Islet of Langerhans (tissue), 1 donor: Measurements from ENCODE around the gene ETFA.

Experiments used
- FAIRE-seq: peaks from one replicate; lab custom pipeline; 2011; peaks lifted over from hg19 to GRCh38; lab: Jason Lieb, UNC

Gene ETFA

DNA sequence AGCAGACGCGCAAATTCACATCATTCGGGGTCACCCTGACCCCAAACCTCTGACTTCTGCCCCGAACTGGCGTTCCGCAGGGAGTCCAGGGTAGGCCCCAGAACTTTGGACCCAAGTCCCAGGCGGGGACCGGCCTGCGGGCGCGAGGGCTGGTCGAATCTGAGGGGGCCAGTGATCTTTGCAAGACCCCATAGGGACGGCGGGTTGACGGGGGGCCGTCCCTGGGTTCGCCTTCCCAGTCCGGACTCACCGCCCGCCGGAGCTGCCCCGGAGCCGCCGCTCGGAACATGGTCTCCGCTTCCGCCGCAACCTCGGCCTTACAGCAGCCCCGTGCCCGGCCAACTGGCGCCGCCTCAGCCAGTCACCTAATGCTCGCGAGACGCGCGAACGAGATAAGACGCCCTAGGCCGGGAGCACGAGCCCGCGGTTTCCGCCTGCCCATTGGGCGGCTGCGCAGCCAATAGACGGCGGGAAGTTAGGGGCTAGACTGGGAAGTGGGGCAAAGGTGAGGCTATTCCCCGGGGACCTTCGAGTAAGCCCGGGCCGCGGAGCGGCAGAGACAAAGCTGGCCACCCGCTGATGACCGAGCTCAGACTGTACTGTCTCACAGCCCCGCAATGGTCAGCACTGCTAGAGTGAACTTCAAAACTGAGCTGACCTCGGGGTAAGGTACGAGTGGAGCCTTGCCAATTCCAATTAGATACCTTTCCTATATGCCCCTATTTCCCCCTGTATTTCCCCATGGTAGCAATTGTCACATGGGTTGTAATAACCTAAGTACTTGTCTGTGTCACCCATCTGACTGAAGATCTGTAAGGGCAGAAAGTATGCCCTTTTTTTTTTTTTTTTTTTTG, at the start of gene ETFA:
ETFA (minus strand) TSS at position 370 of the 854 bp plus-strand sequence; CDS start at position 289, 81 bp downstream.
- no peak for FAIRE-seq

DNA sequence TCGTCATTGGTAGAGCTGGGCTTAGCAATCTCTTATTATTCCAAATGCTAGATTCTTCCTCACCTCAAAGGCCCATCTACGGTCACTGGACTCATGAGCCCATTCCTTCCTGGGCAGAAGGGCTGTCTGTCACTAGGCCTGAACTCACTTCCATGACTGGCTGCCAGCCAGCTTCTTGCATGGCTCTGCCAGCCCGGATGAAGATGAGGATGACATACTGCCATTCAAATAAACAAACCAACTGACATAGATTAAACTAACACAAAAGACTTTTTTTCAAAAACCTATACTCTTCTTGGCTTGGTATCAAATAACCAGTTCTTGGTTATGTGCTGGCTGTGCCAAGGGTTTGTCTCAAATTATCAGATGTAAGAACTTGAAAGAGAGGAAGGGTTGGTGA, 49.1 kb upstream of the ETFA start:
- FAIRE-seq, result no peak

DNA sequence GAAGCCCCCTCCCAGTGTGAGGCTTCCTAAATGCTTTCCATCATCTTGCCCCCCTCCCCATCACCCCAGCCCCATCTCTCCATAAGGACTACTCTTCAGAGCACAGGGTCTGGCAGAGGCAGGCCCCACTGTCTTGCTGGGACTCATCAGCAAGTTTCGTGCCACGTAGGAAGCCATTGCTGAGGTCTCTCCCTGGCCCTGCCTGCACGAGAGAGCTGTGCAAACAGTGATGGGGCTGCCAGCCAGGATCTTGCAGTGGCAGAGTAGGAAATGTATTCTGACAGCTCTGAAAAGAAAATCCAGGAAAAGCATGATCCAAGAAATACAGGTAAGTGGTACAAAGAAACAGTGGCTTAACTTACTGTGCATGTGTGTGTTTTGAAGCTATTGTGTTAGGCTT, 47.9 kb upstream of the ETFA start:
- FAIRE-seq, result no peak

DNA sequence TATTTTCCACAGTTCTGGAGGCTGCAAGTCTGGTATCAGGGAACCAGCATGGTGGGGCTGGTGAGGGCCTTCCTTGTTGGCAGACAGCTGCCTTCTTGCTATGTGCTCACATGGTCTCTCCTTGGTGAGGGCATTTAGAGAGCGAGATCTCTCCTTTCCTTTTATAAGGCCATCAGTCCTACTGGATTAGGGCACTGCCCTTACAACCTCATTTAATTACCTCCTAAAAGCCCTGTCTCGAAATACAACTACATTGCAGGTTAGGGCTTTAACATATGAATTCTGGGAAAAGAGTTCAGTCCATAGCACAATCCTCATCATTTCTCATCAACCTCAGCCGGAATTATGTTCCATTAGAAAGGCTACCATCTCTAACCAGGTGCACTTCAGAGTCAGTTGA, 47.2 kb upstream of the ETFA start:
- no peak for FAIRE-seq

DNA sequence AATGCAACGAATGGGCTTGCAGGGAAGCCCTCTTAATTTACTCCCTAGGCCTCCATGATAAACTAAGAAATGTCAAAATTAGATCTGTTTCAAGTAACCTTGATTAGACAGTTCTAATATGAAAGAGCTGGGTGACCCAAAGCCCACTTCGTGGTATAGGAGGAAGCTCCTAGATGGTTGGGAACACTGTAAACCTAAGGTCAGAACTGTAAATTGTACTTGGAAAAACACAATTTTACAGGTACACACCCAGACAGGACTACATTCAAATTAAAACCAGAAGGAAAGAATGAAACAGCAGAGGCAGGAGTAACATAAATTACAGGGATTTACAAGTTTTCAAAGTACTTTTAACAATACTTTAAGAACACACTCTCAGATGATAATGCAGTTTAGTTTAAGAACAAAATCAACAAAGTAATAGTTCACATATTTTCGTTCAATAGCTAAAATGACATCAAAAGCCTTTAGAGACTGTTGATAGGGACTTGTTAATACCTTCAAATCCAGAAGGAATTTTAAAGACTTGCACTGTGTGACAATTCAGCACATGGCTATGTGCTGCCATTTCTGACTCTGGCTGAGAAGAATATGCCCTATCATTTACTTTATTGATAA, 43.7 kb upstream of the ETFA start:
- no peak for FAIRE-seq

DNA sequence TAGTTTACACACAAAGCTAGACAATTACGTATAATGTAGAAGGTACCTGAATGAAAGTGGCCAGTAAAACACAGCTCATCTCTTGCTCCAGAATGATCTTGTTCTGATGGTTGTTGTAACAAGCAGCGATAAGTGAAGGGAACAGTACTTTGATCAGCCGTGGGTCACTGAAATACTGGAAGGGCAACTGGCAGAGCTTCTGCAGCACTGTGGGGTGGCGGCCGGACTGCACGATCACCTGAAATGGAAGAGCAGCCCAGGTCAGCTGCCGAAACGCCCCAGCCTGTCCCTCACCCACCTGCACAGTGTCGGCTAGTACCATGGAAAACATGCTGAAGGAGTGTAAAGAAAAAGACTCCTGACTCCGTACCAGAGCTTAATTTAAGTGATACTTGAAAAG, 42.6 kb upstream of the ETFA start:
- no peak for FAIRE-seq

DNA sequence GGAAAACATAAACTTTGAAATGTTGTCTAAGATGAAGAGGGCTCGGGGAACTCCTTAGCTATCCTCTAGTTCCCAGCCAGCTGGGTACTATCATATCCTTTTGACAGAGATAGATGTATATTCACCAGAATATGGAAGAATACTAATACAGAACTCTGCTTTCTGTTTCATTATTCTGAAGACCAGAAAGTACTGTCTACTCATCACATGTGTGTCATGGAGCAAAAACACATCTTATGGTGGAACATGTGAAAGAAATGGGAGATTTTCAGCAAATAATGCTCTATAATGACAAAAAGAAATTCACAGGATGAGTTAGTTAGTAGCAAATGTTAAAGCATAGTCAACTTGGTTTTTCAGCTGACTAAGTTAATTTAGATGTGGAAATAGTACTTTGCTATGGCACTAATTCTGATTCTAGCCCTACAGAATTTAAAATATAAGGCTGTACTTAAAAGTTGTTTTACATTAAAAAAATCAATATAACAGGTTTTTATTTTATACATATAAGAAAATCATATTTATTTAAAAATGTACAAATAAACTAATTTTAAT, 41.8 kb upstream of the ETFA start:
- FAIRE-seq, result peak; percentile 74

DNA sequence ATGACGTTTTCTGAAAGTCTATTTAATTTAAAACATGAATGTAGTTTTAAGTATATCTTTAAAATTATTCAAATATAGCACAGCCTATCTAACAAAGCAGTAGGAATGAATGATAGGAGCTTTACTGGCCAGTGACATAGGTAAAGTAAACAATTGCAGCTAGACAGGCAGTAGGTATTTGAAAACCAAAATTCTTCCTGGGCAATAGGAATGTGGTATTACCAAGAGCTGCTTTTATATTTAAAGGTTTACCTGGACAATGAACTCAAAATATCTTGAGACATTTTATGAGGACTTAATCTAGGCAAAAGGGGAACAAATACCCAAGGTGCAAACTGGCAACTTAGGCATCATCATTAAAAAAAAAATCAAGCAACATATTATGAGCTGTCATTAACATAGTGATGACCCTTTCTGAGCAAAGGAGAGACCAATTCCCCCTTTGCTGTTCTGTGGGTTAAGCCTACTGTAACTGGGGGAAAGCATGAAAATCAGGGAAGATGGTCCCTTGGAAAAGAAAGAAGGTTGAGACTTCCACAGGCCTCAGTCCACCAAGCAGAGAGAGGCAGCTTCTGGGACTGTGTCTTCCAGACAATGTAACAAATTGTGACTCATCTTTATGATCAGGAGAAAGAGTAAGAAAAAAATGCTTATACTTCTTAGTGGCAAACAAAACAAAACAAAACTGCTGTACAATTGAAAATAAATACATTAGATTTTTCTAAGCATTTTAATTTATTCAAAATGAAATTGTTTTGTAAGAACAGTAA, 38.2 kb upstream of the ETFA start:
- FAIRE-seq, result no peak

DNA sequence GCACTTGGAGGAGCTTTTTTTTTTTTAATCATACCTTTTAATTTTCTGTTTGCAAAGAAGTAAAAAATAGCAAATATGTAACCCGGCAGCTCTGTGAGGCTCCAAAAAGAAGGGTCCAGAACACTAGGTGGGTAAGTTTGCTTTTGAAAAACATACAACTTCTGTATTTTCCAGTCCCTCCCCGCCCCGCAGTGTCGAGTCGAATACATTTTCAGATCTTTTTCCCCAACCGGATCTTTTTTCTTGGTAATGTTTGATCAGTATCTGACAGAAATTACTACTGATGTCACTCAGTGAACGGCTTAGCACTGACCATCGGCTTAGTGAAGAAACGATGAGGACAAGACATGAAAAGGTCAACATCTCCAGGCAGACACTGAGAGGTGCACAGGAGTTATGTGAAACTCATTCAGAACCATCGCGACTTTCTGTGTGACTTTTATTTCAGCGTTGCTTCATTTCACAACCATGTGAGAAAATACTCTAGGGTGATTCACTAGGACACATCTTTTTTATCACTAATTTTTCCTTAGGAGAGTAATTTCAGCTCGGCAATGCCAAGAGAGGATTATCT, 36.3 kb upstream of the ETFA start:
- no peak for FAIRE-seq

DNA sequence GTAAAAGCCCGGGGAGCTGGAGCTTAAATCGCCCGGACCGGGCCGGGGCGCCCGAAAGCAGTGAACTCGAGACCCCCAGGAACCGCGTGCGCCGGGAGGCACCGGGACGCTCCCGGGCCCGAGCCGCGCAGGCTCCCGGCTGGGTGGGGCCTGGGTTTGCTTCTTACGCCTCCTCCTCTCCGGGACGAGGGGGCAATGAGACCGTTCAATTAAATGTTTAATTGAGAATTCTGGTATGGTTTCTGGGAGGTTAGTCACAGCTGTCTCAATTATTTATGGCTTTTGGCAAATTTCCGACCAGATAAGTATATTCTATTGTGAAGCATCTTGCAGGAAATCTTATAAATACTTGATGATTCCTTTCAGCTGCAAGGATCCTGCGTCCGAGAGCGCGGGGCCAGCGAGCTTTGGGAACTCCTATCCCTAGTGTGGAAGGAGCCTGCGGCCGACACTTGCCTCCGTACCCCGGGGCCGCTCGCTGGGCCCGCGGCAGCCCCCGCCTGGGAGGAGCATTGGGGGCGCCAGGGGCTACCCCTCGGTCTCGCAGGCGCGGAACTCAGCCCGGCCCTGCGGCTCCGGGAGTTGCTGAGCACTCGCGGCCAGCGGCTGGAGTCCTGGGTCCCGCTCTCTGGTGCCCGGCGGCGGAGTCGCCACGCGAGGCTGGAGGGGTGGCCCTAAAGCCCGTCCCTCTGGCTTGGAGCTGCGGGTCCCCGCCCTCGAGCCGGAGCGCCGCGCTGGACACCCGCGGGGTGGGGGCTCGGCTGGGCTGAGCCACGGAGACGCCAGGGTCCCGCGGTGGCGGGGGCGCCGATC, 35.6 kb upstream of the ETFA start:
- no peak for FAIRE-seq

DNA sequence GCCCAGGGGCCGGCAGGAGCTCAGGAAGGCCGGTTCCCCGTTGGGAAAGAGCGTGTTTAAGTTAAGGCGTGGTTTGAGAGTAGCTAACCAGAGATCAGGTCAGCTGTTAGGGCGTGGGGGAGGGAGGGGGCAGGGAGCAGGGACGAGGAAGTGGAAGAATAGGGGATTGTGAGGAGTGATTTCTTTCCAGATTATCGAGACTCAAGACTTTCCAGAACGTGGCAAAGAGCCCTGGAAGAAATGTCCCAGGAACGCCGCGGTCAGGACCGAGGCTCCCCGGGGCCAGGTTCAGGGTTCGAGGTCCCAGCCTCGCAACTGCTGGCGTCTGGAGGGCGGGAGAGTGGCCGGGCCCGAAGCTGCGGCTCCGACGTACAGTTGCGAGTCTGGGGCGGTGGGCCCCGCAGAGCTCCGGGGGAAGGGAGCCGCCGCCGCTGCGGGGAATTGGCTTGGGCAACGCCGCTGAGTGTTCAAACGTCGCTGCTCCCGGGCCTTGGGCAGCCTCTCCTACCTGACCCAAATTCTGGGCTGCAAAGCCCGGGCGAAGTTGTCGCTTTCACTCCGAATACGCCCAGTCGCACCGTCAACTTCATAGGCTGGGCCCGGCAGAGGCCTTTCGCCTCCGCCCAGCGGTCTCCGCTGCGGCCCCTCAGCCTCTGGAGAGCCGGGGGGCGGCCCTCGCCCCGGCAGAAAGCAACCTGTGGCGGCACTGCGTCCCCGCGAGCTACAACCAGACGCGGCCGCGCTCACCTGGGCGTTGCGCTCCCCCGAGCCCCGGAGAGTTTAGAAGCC, 34.8 kb upstream of the ETFA start:
- FAIRE-seq, result no peak

DNA sequence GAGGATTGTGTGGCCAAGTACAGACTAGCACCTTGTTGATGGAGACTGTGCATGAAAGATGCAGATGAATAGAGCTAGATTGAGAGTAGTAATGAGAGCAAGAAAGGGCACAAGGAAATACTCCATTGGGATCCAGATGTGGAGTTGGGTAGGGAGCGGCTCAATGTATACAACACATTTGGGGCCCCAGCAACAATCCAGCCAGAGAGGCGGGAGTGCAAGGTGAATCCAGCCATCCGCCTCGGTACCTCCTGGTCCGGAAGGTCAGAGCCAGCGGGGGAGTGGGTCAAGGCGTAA, 34.3 kb upstream of the ETFA start:
- no peak for FAIRE-seq

DNA sequence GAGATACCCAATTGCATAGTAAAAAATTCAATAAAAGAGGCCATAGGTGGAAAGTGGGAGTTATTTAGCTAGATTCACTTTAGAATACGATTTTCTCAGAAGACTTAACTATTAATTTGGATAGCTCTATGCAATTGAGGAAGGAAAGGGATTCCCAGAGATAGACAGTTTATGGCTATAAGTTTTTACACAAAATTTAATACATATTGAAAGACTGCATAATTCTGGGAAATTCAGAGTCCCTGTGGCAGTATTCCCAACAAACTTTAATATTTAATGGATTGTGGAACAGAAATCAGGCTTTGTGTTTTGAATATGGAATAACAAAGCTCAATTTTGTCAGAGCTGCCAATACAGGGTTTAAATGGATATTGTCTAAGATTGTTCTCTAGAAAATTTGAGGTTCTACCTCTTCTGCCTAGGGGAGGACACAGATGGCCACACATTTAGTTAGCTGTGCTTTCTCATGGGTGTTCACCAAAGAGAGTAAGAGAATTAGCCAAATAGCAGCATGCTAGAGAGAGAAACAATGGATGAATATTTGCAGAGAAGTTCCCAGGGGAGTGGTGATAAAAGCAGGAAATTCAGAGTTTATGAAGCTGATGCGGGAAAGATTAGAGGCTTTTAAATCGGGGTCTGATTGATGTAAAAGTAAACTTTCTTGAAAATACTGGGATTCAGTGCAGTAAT, 33.8 kb upstream of the ETFA start:
- no peak for FAIRE-seq

DNA sequence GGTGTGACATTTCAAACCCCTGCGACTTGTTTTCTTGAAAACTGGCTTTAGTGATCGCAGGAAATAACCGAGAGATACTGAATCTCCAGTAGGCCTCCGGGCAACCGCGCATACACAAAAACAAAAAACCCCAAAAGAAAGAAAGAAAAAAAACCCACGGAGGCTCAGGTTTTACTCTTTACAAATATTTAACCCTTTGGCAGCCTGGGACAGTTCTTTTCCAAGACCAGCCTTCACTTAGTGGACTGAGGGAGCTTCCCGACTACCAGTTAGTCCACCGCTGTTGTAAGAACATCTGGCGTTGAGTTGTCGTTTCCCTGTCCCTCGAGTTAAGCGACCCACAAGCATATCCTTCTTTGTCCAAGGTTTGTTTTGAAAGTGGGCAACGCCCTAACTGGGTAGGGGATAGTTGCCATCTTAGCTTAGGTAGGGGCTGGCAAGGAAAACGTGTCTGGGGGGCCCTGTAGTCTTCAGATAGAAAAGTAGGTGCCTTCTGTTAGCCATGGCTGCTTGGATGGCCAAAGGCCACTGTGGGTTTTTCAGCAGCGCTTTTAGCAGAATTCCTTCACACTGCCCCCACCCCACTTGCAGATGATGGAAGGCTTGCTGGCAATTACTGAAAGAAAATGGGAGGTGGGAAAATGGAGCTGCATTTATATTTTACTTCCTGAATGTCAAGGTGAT, 32.2 kb upstream of the ETFA start:
- FAIRE-seq, result no peak

DNA sequence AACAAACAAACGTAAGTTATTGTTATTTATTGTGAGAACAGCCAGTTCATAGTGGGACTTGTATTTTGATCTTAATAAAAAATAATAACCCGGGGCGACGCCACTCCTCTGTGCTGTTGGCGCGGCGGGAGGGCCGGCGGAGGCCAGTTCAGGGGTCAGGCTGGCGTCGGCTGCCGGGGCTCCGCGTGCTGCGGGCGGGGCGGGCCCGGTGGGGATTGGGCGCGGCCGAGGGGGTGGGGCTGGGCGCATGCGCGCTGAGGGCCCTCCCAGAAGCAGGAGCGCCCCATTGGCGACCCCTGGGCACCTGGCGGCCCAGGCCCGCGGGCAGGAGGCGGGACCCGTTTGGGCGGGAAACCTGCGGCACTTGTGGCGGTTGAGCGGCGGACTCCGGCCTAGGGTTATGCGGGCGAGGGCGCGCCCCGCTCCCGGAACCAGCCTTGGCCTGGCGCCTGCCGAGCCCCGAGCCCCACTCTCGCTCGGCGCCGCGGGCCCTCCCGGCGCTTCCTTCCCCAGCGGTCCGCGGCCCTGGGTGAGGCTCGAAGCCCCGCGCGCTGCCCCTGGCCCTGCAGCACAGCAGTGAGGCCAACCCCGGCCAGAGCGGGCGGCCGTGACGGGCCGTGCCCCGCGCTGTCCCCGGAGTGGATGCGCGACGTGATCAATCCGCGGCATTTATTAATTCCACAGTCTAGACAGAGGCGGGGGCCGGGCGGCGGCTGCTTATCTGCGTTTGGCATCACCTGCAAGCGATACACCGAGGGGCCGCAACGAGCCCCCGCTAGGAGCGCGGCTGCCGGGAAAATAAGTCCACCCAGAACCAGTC, 31.3 kb upstream of the ETFA start:
- FAIRE-seq, result no peak

DNA sequence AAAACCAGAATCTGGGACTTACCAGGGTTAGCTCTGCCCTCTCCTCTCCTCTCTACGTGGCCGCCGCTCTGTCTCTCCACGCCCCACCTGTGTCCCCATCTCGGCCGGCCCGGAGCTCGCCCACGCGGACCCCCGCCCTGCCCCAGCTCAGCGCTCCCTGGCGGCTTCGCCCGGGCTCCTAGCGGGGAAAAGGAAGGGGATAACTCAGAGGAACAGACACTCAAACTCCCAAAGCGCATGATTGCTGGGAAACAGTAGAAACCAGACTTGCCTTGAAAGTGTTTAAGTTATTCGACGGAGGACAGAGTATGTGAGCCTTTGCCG, 30.8 kb upstream of the ETFA start:
- FAIRE-seq, result no peak

DNA sequence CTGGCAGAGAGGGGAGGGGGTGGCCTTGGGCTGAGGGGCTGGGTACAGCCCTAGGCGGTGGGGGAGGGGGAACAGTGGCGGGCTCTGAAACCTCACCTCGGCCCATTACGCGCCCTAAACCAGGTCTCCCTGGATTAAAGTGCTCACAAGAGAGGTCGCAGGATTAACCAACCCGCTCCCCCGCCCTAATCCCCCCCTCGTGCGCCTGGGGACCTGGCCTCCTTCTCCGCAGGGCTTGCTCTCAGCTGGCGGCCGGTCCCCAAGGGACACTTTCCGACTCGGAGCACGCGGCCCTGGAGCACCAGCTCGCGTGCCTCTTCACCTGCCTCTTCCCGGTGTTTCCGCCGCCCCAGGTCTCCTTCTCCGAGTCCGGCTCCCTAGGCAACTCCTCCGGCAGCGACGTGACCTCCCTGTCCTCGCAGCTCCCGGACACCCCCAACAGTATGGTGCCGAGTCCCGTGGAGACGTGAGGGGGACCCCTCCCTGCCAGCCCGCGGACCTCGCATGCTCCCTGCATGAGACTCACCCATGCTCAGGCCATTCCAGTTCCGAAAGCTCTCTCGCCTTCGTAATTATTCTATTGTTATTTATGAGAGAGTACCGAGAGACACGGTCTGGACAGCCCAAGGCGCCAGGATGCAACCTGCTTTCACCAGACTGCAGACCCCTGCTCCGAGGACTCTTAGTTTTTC, 30.2 kb upstream of the ETFA start:
- no peak for FAIRE-seq

DNA sequence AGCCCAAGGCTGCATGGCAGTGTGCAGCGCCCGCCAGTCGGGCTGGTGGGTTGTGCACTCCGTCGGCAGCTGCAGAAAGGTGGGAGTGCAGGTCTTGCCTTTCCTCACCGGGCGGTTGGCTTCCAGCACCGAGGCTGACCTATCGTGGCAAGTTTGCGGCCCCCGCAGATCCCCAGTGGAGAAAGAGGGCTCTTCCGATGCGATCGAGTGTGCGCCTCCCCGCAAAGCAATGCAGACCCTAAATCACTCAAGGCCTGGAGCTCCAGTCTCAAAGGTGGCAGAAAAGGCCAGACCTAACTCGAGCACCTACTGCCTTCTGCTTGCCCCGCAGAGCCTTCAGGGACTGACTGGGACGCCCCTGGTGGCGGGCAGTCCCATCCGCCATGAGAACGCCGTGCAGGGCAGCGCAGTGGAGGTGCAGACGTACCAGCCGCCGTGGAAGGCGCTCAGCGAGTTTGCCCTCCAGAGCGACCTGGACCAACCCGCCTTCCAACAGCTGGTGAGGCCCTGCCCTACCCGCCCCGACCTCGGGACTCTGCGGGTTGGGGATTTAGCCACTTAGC, 29.6 kb upstream of the ETFA start:
- no peak for FAIRE-seq
